ENCODE data around the gene CYLD.
A peak's percentile ranks its signal among the peaks of the same experiment; 100 is the strongest.

CYLD gene

GRCh38 chr16:50762241-50762640, 20.4 kb downstream of the CYLD start:
- H3K4me3 ChIP-seq (ENCODE audit: low read depth, low read length) = no peak overlapping the region
- no peak for TF ChIP-seq CTCF (IDR thresholded peaks at IDR 0.05; ENCODE audit: low read depth, low read length, missing control alignments)
- no peak for DNase-seq (ENCODE audit: low read depth)
- in situ Hi-C loops (cut with HindIII; ENCODE audit: low sequenced_read_pairs) = no loop called here

GRCh38 chr16:50763211-50763610, 21.3 kb downstream of the CYLD start:
- no peak for TF ChIP-seq CTCF (IDR thresholded peaks at IDR 0.05; ENCODE audit: low read depth, low read length, missing control alignments)
- DNase-seq (ENCODE audit: low read depth) = no peak
- in situ Hi-C loops (cut with HindIII; ENCODE audit: low sequenced_read_pairs) = no loop called here
- H3K4me3 ChIP-seq (ENCODE audit: low read depth, low read length) = no peak overlapping the region

- in situ Hi-C loops (cut with HindIII; ENCODE audit: low sequenced_read_pairs) = no loop called here
- TF ChIP-seq CTCF (IDR thresholded peaks at IDR 0.05; ENCODE audit: low read depth, low read length, missing control alignments) = no peak
Measured at GRCh38 chr16:50765260-50765659, 23.4 kb downstream of the CYLD start.

GRCh38 chr16:50765861-50766260, 24.0 kb downstream of the CYLD start:
- TF ChIP-seq CTCF (IDR thresholded peaks at IDR 0.05; ENCODE audit: low read depth, low read length, missing control alignments) = no peak
- no peak overlapping the region for H3K4me3 ChIP-seq (ENCODE audit: low read depth, low read length)
- in situ Hi-C loops (cut with HindIII; ENCODE audit: low sequenced_read_pairs) = no loop called here
- DNase-seq (ENCODE audit: low read depth) = no peak

More at GRCh38 chr16:50765260-50765659, 23.4 kb downstream of the CYLD start:
- no peak for DNase-seq (ENCODE audit: low read depth)
- H3K4me3 ChIP-seq (ENCODE audit: low read depth, low read length) = no peak overlapping the region

- in situ Hi-C loops (cut with HindIII; ENCODE audit: low sequenced_read_pairs) = no loop called here
- no peak overlapping the region for H3K4me3 ChIP-seq (ENCODE audit: low read depth, low read length)
- DNase-seq (ENCODE audit: low read depth) = no peak
- no peak for TF ChIP-seq CTCF (IDR thresholded peaks at IDR 0.05; ENCODE audit: low read depth, low read length, missing control alignments)
Measured at GRCh38 chr16:50767197-50767596, 25.3 kb downstream of the CYLD start.

- in situ Hi-C loops (cut with HindIII; ENCODE audit: low sequenced_read_pairs) = no loop called here
- no peak for TF ChIP-seq CTCF (IDR thresholded peaks at IDR 0.05; ENCODE audit: low read depth, low read length, missing control alignments)
- no peak overlapping the region for H3K4me3 ChIP-seq (ENCODE audit: low read depth, low read length)
- peak; percentile 8 for DNase-seq (ENCODE audit: low read depth)
Measured at GRCh38 chr16:50771366-50771765, 29.5 kb downstream of the CYLD start.

GRCh38 chr16:50774405-50774804, 32.5 kb downstream of the CYLD start:
- DNase-seq (ENCODE audit: low read depth) = no peak
- TF ChIP-seq CTCF (IDR thresholded peaks at IDR 0.05; ENCODE audit: low read depth, low read length, missing control alignments) = no peak
- in situ Hi-C loops (cut with HindIII; ENCODE audit: low sequenced_read_pairs) = no loop called here
- no peak overlapping the region for H3K4me3 ChIP-seq (ENCODE audit: low read depth, low read length)

All from astrocyte of the cerebellum (primary cell).